Measurements from ENCODE around the gene CNKSR3.

- TF ChIP-seq POLR2A (IDR thresholded peaks at IDR 0.05; ENCODE audit: low read depth) (no peak), CTCF (IDR thresholded peaks at IDR 0.05) (no peak)
Measured at GRCh38 chr6:154506108-154506507, 4.4 kb downstream of the CNKSR3 start.
